ENCODE data around the gene RNF130.
"Not testable (repeated sequence)": the region's sequence is repeated elsewhere in the genome, so short reads cannot be mapped to it uniquely, and the experiment has no call there.

RNF130 gene

GRCh38 chr5:180006141-180006540, 65.4 kb downstream of the RNF130 start:
- Histone ChIP-seq H3K36me3 (ENCODE audit: control insufficient read depth, insufficient read depth, low read length) (peaks cover 22% of the 10 kb centered on the region), H3K27ac (ENCODE audit: low read depth, low read length) (no peak overlapping the region), H3K9ac (ENCODE audit: low read depth, low read length) (no peak overlapping the region), H3K9me3 (ENCODE audit: control insufficient read depth, insufficient read depth, low read length) (no peaks in the 10 kb centered on the region), H3K27me3 (ENCODE audit: control insufficient read depth, insufficient read depth, low read length) (no peaks in the 10 kb centered on the region), H3K4me3 (ENCODE audit: low read depth, low read length) (no peak overlapping the region), H3K4me1 (ENCODE audit: control insufficient read depth, insufficient read depth, low read length) (peaks cover 10% of the 10 kb centered on the region; the same call in 1 of the 2 replicates)

- Histone ChIP-seq H3K9ac (ENCODE audit: low read depth, low read length) (no peak overlapping the region), H3K27ac (ENCODE audit: low read depth, low read length) (no peak overlapping the region), H3K4me1 (ENCODE audit: control insufficient read depth, insufficient read depth, low read length) (peaks cover 9% of the 10 kb centered on the region; the same call in 1 of the 2 replicates), H3K27me3 (ENCODE audit: control insufficient read depth, insufficient read depth, low read length) (no peaks in the 10 kb centered on the region), H3K9me3 (ENCODE audit: control insufficient read depth, insufficient read depth, low read length) (no peaks in the 10 kb centered on the region), H3K36me3 (ENCODE audit: control insufficient read depth, insufficient read depth, low read length) (peaks cover 15% of the 10 kb centered on the region), H3K4me3 (ENCODE audit: low read depth, low read length) (no peak overlapping the region)
These were observed 68.4 kb downstream of the RNF130 start for GRCh38 chr5:180003127-180003526.

- H3K27ac ChIP-seq (ENCODE audit: low read depth, low read length), result no peak overlapping the region
- H3K27me3 ChIP-seq (ENCODE audit: control insufficient read depth, insufficient read depth, low read length), result no peaks in the 10 kb centered on the region
- H3K4me1 ChIP-seq (ENCODE audit: control insufficient read depth, insufficient read depth, low read length), result no peaks in the 10 kb centered on the region
- H3K9me3 ChIP-seq (ENCODE audit: control insufficient read depth, insufficient read depth, low read length), result no peaks in the 10 kb centered on the region
- H3K36me3 ChIP-seq (ENCODE audit: control insufficient read depth, insufficient read depth, low read length), result peaks cover 15% of the 10 kb centered on the region
- H3K4me3 ChIP-seq (ENCODE audit: low read depth, low read length), result no peak overlapping the region
- no peak overlapping the region for H3K9ac ChIP-seq (ENCODE audit: low read depth, low read length)
These were observed 69.8 kb downstream of the RNF130 start for GRCh38 chr5:180001742-180002141.

- Histone ChIP-seq H3K36me3 (ENCODE audit: control insufficient read depth, insufficient read depth, low read length) (peaks cover 15% of the 10 kb centered on the region), H3K4me1 (ENCODE audit: control insufficient read depth, insufficient read depth, low read length) (no peaks in the 10 kb centered on the region), H3K4me3 (ENCODE audit: low read depth, low read length) (no peak overlapping the region), H3K27ac (ENCODE audit: low read depth, low read length) (no peak overlapping the region), H3K27me3 (ENCODE audit: control insufficient read depth, insufficient read depth, low read length) (no peaks in the 10 kb centered on the region), H3K9me3 (ENCODE audit: control insufficient read depth, insufficient read depth, low read length) (no peaks in the 10 kb centered on the region), H3K9ac (ENCODE audit: low read depth, low read length) (no peak overlapping the region)
These were observed 70.4 kb downstream of the RNF130 start for GRCh38 chr5:180001136-180001535.

- Histone ChIP-seq H3K4me1 (ENCODE audit: control insufficient read depth, insufficient read depth, low read length) (no peaks in the 10 kb centered on the region), H3K36me3 (ENCODE audit: control insufficient read depth, insufficient read depth, low read length) (peaks cover 15% of the 10 kb centered on the region), H3K27me3 (ENCODE audit: control insufficient read depth, insufficient read depth, low read length) (no peaks in the 10 kb centered on the region), H3K4me3 (ENCODE audit: low read depth, low read length) (no peak overlapping the region), H3K9ac (ENCODE audit: low read depth, low read length) (no peak overlapping the region), H3K9me3 (ENCODE audit: control insufficient read depth, insufficient read depth, low read length) (no peaks in the 10 kb centered on the region), H3K27ac (ENCODE audit: low read depth, low read length) (no peak overlapping the region)
These were observed 73.1 kb downstream of the RNF130 start for GRCh38 chr5:179998485-179998884.

GRCh38 chr5:179994583-179995323, 76.8 kb downstream of the RNF130 start:
- H3K9me3 ChIP-seq (ENCODE audit: control insufficient read depth, insufficient read depth, low read length), result no peaks in the 10 kb centered on the region
- H3K4me3 ChIP-seq (ENCODE audit: low read depth, low read length), result no peak overlapping the region
- H3K27ac ChIP-seq (ENCODE audit: low read depth, low read length), result no peak overlapping the region
- no peaks in the 10 kb centered on the region for H3K27me3 ChIP-seq (ENCODE audit: control insufficient read depth, insufficient read depth, low read length)
- H3K4me1 ChIP-seq (ENCODE audit: control insufficient read depth, insufficient read depth, low read length), result no peaks in the 10 kb centered on the region
- 0 out of 2 replicates have a peak, but pooled peaks cover under 1% of the 10 kb centered on the region for H3K36me3 ChIP-seq (ENCODE audit: control insufficient read depth, insufficient read depth, low read length)
- no peak overlapping the region for H3K9ac ChIP-seq (ENCODE audit: low read depth, low read length)

- H3K4me1 ChIP-seq (ENCODE audit: control insufficient read depth, insufficient read depth, low read length); H3K9ac ChIP-seq (ENCODE audit: low read depth, low read length); H3K27me3 ChIP-seq (ENCODE audit: control insufficient read depth, insufficient read depth, low read length); H3K27ac ChIP-seq (ENCODE audit: low read depth, low read length); H3K36me3 ChIP-seq (ENCODE audit: control insufficient read depth, insufficient read depth, low read length); H3K4me3 ChIP-seq (ENCODE audit: low read depth, low read length); H3K9me3 ChIP-seq (ENCODE audit: control insufficient read depth, insufficient read depth, low read length): not testable (repeated sequence)
These were observed 78.7 kb downstream of the RNF130 start for GRCh38 chr5:179992855-179993254.

GRCh38 chr5:179991106-179991505, 80.5 kb downstream of the RNF130 start:
- H3K9ac ChIP-seq (ENCODE audit: low read depth, low read length), result no peak overlapping the region
- H3K9me3 ChIP-seq (ENCODE audit: control insufficient read depth, insufficient read depth, low read length), result no peaks in the 10 kb centered on the region
- H3K4me3 ChIP-seq (ENCODE audit: low read depth, low read length), result no peak overlapping the region
- no peak overlapping the region for H3K27ac ChIP-seq (ENCODE audit: low read depth, low read length)
- H3K27me3 ChIP-seq (ENCODE audit: control insufficient read depth, insufficient read depth, low read length), result no peaks in the 10 kb centered on the region
- peaks cover 7% of the 10 kb centered on the region; the same call in 1 of the 2 replicates for H3K4me1 ChIP-seq (ENCODE audit: control insufficient read depth, insufficient read depth, low read length)
- 0 out of 2 replicates have a peak, but pooled peaks cover 5% of the 10 kb centered on the region for H3K36me3 ChIP-seq (ENCODE audit: control insufficient read depth, insufficient read depth, low read length)

GRCh38 chr5:179990525-179990924, 81.0 kb downstream of the RNF130 start:
- not testable (repeated sequence) for H3K36me3 ChIP-seq (ENCODE audit: control insufficient read depth, insufficient read depth, low read length); H3K4me3 ChIP-seq (ENCODE audit: low read depth, low read length)

GRCh38 chr5:179986328-179986727, 85.2 kb downstream of the RNF130 start:
- 0 out of 2 replicates have a peak, but pooled peaks cover 5% of the 10 kb centered on the region for H3K36me3 ChIP-seq (ENCODE audit: control insufficient read depth, insufficient read depth, low read length)
- H3K27ac ChIP-seq (ENCODE audit: low read depth, low read length), result no peak overlapping the region
- H3K27me3 ChIP-seq (ENCODE audit: control insufficient read depth, insufficient read depth, low read length), result no peaks in the 10 kb centered on the region
- no peak overlapping the region for H3K4me3 ChIP-seq (ENCODE audit: low read depth, low read length)
- H3K4me1 ChIP-seq (ENCODE audit: control insufficient read depth, insufficient read depth, low read length), result peaks cover 7% of the 10 kb centered on the region; the same call in 1 of the 2 replicates
- no peak overlapping the region for H3K9ac ChIP-seq (ENCODE audit: low read depth, low read length)
- H3K9me3 ChIP-seq (ENCODE audit: control insufficient read depth, insufficient read depth, low read length), result no peaks in the 10 kb centered on the region

More at GRCh38 chr5:179990525-179990924, 81.0 kb downstream of the RNF130 start:
- H3K9me3 ChIP-seq (ENCODE audit: control insufficient read depth, insufficient read depth, low read length); H3K27ac ChIP-seq (ENCODE audit: low read depth, low read length); H3K9ac ChIP-seq (ENCODE audit: low read depth, low read length); H3K4me1 ChIP-seq (ENCODE audit: control insufficient read depth, insufficient read depth, low read length); H3K27me3 ChIP-seq (ENCODE audit: control insufficient read depth, insufficient read depth, low read length): not testable (repeated sequence)

GRCh38 chr5:179981636-179982035, 89.9 kb downstream of the RNF130 start:
- H3K4me3 ChIP-seq (ENCODE audit: low read depth, low read length), result no peak overlapping the region
- H3K27ac ChIP-seq (ENCODE audit: low read depth, low read length), result no peak overlapping the region
- H3K9ac ChIP-seq (ENCODE audit: low read depth, low read length), result no peak overlapping the region
- H3K9me3 ChIP-seq (ENCODE audit: control insufficient read depth, insufficient read depth, low read length), result no peaks in the 10 kb centered on the region
- no peaks in the 10 kb centered on the region for H3K4me1 ChIP-seq (ENCODE audit: control insufficient read depth, insufficient read depth, low read length)
- H3K27me3 ChIP-seq (ENCODE audit: control insufficient read depth, insufficient read depth, low read length), result no peaks in the 10 kb centered on the region
- peaks cover 37% of the 10 kb centered on the region for H3K36me3 ChIP-seq (ENCODE audit: control insufficient read depth, insufficient read depth, low read length)

All from HUES48 (cell line).